ENCODE measurements around the gene GJC2. TPM values are rescaled to one million over a fixed set of nuclear protein-coding genes. Genes with fewer than 3 reads are reported as not detected.
"Not testable (repeated sequence)": the region's sequence is repeated elsewhere in the genome, so short reads cannot be mapped to it uniquely, and the experiment has no call there.

Gene GJC2
- total and polyA plus RNA-seq, 8 donors: 0.46 to 26.6 (median 1.5) TPM; not detected in 2

- Histone ChIP-seq H3K36me3 (peaks cover 14 to 29% (median 26%) of the 10 kb centered on the region in 4 donors), H3K9me3 (no peaks in the 10 kb centered on the region), H3K27me3 (no peaks in the 10 kb centered on the region), H3K4me1 (peaks cover 22 to 45% (median 34%) of the 10 kb centered on the region in 4 donors), H3K4me3 (peak overlapping the region; percentile 63 to 89 (median 84)), H3K27ac (peak overlapping the region; percentile 89 to 95 (median 92))
- no peak for DNase-seq
- intact Hi-C loops (cut with DNase I; ENCODE audit: low total_unique reads): no loop called here
- TF ChIP-seq POLR2A (IDR thresholded peaks at IDR 0.05) (no peak), POLR2AphosphoS5 (IDR thresholded peaks at IDR 0.05) (no peak), CTCF (IDR thresholded peaks at IDR 0.05) (no peak), EP300 (IDR thresholded peaks at IDR 0.05) (no peak)
- WGBS, 5 donors: 0 to 4% (median 3%) methylated on average over 4 to 8 of the region's 8 CpGs
Observed at GRCh38 chr1:228108742-228109072, 41.0 kb upstream of the GJC2 start.

- 0 to 1% (median 1%) methylated on average over 63 to 66 of the region's 66 CpGs for WGBS, 5 donors
Observed at GRCh38 chr1:228109073-228109961, 40.4 kb upstream of the GJC2 start, which contains the start of gene MRPL55. MRPL55 (minus strand) TSS chr1:228109299; CDS start chr1:228108260, 1,039 bp downstream.

GRCh38 chr1:228109962-228110488, 39.7 kb upstream of the GJC2 start:
- no peaks in the 10 kb centered on the region for H3K27me3 ChIP-seq
- TF ChIP-seq POLR2AphosphoS5 (IDR thresholded peaks at IDR 0.05) (no peak), POLR2A (IDR thresholded peaks at IDR 0.05) (no peak), CTCF (IDR thresholded peaks at IDR 0.05) (no peak), EP300 (IDR thresholded peaks at IDR 0.05) (no peak)
- peak overlapping the region; percentile 63 to 89 (median 84) for H3K4me3 ChIP-seq
- intact Hi-C loops (cut with DNase I; ENCODE audit: low total_unique reads): no loop called here
- 28 to 30% (median 29%) methylated on average over 15 of the region's 15 CpGs for WGBS, 5 donors
- H3K27ac ChIP-seq: peak overlapping the region; percentile 88 to 95 (median 92)
- DNase-seq: no peak
- peaks cover 14 to 29% (median 26%) of the 10 kb centered on the region in 4 donors for H3K36me3 ChIP-seq
- H3K9me3 ChIP-seq: no peaks in the 10 kb centered on the region
- H3K4me1 ChIP-seq: peaks cover 20 to 33% (median 28%) of the 10 kb centered on the region in 4 donors

More at GRCh38 chr1:228109073-228109961, 40.4 kb upstream of the GJC2 start, which contains the start of gene MRPL55:
- Histone ChIP-seq H3K27me3 (no peaks in the 10 kb centered on the region), H3K27ac (peak within 1 kb of the TSS; percentile 89 to 95 (median 92)), H3K9me3 (no peaks in the 10 kb centered on the region), H3K36me3 (peaks cover 14 to 29% (median 26%) of the 10 kb centered on the region in 4 donors), H3K4me1 (peaks cover 20 to 39% (median 28%) of the 10 kb centered on the region in 4 donors), H3K4me3 (peak within 1 kb of the TSS; percentile 63 to 89 (median 84))
- intact Hi-C loops (cut with DNase I; ENCODE audit: low total_unique reads): no loop called here
- peak; percentile 99 for DNase-seq
- TF ChIP-seq EP300 (IDR thresholded peaks at IDR 0.05): no peak
- TF ChIP-seq CTCF (IDR thresholded peaks at IDR 0.05): peak in 1 of 7 experiments; percentile 31
- peak in 2 of 4 donors; percentile 68 to 83 for TF ChIP-seq POLR2A (IDR thresholded peaks at IDR 0.05)
- TF ChIP-seq POLR2AphosphoS5 (IDR thresholded peaks at IDR 0.05): peak; percentile 99 to 100 (median 100)

GRCh38 chr1:228110556-228110955, 39.2 kb upstream of the GJC2 start:
- no peaks in the 10 kb centered on the region for H3K27me3 ChIP-seq
- H3K27ac ChIP-seq: peak overlapping the region in 3 of 5 donors; percentile 89 to 95 (median 92)
- DNase-seq: no peak
- TF ChIP-seq POLR2A (IDR thresholded peaks at IDR 0.05): no peak
- TF ChIP-seq POLR2AphosphoS5 (IDR thresholded peaks at IDR 0.05): no peak
- TF ChIP-seq EP300 (IDR thresholded peaks at IDR 0.05): no peak
- TF ChIP-seq CTCF (IDR thresholded peaks at IDR 0.05): no peak
- H3K9me3 ChIP-seq: no peaks in the 10 kb centered on the region
- 48 to 63% (median 59%) methylated on average over 7 of the region's 7 CpGs for WGBS, 5 donors
- no peak overlapping the region for H3K4me3 ChIP-seq
- H3K4me1 ChIP-seq: peaks cover 20 to 33% (median 28%) of the 10 kb centered on the region in 4 donors
- intact Hi-C loops (cut with DNase I; ENCODE audit: low total_unique reads): no loop called here
- peaks cover 14 to 25% (median 24%) of the 10 kb centered on the region in 4 donors for H3K36me3 ChIP-seq

GRCh38 chr1:228111315-228111714, 38.4 kb upstream of the GJC2 start:
- Histone ChIP-seq H3K4me1 (peaks cover 20 to 33% (median 28%) of the 10 kb centered on the region in 4 donors), H3K36me3 (peaks cover 10 to 17% (median 17%) of the 10 kb centered on the region in 4 donors)
- H3K27me3 ChIP-seq; H3K9me3 ChIP-seq; H3K4me3 ChIP-seq; intact Hi-C loops (cut with DNase I; ENCODE audit: low total_unique reads); H3K27ac ChIP-seq; DNase-seq: not testable (repeated sequence)
- 85 to 98% (median 91%) methylated on average over 6 of the region's 6 CpGs for WGBS, 5 donors

Measured in stomach (tissue), 9 donors.